ENCODE results near the gene KRT37. TPM values are rescaled to one million over a fixed set of nuclear protein-coding genes. Genes with fewer than 3 reads are reported as not detected.
"Not testable (repeated sequence)": the region's sequence is repeated elsewhere in the genome, so short reads cannot be mapped to it uniquely, and the experiment has no call there.

The KRT37 gene
- total and polyA plus RNA-seq, 7 donors, result not detected

DNA sequence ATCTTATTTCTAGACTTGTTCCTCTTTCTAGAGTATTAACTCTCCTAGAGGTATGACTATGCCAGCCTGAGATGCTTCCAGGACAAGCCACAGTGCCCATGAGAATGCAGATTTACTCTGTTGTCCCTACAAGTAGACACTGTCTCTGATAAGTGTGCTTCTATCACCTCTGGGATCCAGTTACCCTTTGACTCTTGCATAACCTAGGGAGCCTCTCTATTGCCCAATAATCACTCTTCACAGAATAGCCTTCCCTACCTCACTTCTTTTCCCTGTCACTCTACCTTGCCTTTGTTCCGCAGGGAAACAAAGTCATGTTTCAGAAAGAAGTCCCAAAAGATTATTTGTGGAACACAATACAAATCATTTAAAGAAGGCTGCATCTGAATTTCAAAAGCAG is 40.7 kb downstream of the KRT37 start:
- Histone ChIP-seq H3K27me3 (ENCODE audit: insufficient read depth in 3 of 3, low read length in 2 of 3) (no peaks in the 10 kb centered on the region), H3K9me3 (peaks cover 14% of the 10 kb centered on the region), H3K4me1 (no peaks in the 10 kb centered on the region), H3K4me3 (no peak overlapping the region), H3K36me3 (ENCODE audit: insufficient read depth in 1 of 2, low read depth in 1 of 2) (no peaks in the 10 kb centered on the region), H3K27ac (no peak overlapping the region)
- 88 to 100% (median 94%) methylated on average over 1 of the region's 1 CpG for WGBS, 3 donors
- intact Hi-C loops (cut with DNase I), result no loop called here
- TF ChIP-seq, protein P1, sequence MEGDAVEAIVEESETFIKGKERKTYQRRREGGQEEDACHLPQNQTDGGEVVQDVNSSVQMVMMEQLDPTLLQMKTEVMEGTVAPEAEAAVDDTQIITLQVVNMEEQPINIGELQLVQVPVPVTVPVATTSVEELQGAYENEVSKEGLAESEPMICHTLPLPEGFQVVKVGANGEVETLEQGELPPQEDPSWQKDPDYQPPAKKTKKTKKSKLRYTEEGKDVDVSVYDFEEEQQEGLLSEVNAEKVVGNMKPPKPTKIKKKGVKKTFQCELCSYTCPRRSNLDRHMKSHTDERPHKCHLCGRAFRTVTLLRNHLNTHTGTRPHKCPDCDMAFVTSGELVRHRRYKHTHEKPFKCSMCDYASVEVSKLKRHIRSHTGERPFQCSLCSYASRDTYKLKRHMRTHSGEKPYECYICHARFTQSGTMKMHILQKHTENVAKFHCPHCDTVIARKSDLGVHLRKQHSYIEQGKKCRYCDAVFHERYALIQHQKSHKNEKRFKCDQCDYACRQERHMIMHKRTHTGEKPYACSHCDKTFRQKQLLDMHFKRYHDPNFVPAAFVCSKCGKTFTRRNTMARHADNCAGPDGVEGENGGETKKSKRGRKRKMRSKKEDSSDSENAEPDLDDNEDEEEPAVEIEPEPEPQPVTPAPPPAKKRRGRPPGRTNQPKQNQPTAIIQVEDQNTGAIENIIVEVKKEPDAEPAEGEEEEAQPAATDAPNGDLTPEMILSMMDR (IDR thresholded peaks at IDR 0.05), result no peak
- no peak for ATAC-seq
- DNase-seq, result no peak

DNA sequence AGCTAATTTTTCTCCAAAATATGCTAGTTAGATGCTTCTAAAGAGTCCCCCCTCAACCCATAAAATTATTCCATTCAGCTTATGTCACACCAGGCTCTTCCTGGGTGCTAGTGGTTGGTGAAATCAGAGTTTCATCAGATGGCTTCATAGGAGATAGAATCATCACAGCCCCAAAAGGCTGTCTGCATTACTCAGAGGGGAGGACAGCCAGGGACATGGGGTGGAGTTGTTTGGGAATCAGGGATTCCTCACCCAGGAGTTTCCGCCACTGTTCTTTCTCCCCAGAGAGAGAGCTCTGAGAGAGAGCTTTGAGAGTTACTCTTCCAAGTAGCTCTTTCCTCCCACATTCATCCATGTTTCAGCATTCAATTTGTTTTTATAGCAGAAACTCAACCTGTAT is 42.0 kb downstream of the KRT37 start:
- intact Hi-C loops (cut with DNase I), result no loop called here
- peaks cover 14% of the 10 kb centered on the region for H3K9me3 ChIP-seq
- H3K4me1 ChIP-seq, result no peaks in the 10 kb centered on the region
- no peaks in the 10 kb centered on the region for H3K36me3 ChIP-seq (ENCODE audit: insufficient read depth in 1 of 2, low read depth in 1 of 2)
- 59 to 87% (median 83%) methylated on average over 1 of the region's 1 CpG for WGBS, 3 donors
- H3K27ac ChIP-seq, result no peak overlapping the region
- no peak overlapping the region for H3K4me3 ChIP-seq
- H3K27me3 ChIP-seq (ENCODE audit: insufficient read depth in 3 of 3, low read length in 2 of 3), result no peaks in the 10 kb centered on the region
- TF ChIP-seq, protein P1 (IDR thresholded peaks at IDR 0.05), result no peak
- ATAC-seq (no peak), DNase-seq (no peak)

DNA sequence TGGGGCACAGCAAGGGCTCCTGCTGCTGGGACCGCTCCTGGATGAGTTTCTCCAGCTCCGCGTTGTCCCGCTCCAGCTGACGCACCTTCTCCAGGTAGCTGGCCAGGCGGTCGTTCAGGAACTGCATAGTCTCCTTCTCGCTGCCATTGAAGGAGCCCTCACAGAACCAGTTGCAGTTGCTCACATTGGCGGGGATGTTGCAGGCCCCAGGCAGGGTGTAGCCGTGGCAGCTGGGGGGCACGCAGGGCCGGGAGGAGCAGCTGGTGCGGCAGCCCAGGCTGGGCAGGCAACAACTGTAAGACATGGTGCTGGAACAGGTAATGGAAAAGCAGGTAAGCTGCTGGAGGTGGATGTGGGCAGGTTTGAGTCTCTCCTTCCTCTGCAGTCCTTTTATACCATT is 42.4 kb downstream of the KRT37 start, which contains the start of gene KRT34:
Gene KRT34 (minus strand): TSS at position 364 of the 400 bp plus-strand sequence. CDS start 60 bp downstream, at position 304.
- H3K36me3 ChIP-seq (ENCODE audit: insufficient read depth in 1 of 2, low read depth in 1 of 2); H3K4me3 ChIP-seq; DNase-seq; H3K4me1 ChIP-seq; ATAC-seq; H3K27me3 ChIP-seq (ENCODE audit: insufficient read depth in 3 of 3, low read length in 2 of 3); H3K27ac ChIP-seq; intact Hi-C loops (cut with DNase I): not testable (repeated sequence)
- H3K9me3 ChIP-seq, result peaks cover 12% of the 10 kb centered on the region
- 87 to 93% (median 92%) methylated on average over 12 to 13 of the region's 13 CpGs for WGBS, 3 donors

- H3K9me3 ChIP-seq; H3K27me3 ChIP-seq (ENCODE audit: insufficient read depth in 3 of 3, low read length in 2 of 3); H3K4me3 ChIP-seq; ATAC-seq; intact Hi-C loops (cut with DNase I); H3K4me1 ChIP-seq; H3K27ac ChIP-seq; DNase-seq; H3K36me3 ChIP-seq (ENCODE audit: insufficient read depth in 1 of 2, low read depth in 1 of 2): not testable (repeated sequence)
- 81 to 92% (median 86%) methylated on average over 7 of the region's 7 CpGs for WGBS, 3 donors
These were observed 44.3 kb downstream of the KRT37 start for GRCh38 chr17:41380091-41380490.

- TF ChIP-seq, protein P1 (IDR thresholded peaks at IDR 0.05), result no peak
- Histone ChIP-seq H3K36me3 (ENCODE audit: insufficient read depth in 1 of 2, low read depth in 1 of 2) (no peaks in the 10 kb centered on the region), H3K27me3 (ENCODE audit: insufficient read depth in 3 of 3, low read length in 2 of 3) (peaks cover 0 to 5% (median 0%) of the 10 kb centered on the region in 3 donors), H3K9me3 (no peaks in the 10 kb centered on the region), H3K4me3 (no peak overlapping the region), H3K4me1 (no peaks in the 10 kb centered on the region), H3K27ac (no peak overlapping the region)
- intact Hi-C loops (cut with DNase I), result no loop called here
- 21 to 26% (median 23%) methylated on average over 2 of the region's 2 CpGs for WGBS, 3 donors
- ATAC-seq (no peak), DNase-seq (no peak)
These were observed 46.8 kb downstream of the KRT37 start for GRCh38 chr17:41377546-41377945.

Other genes starting within 250 kb of the KRT37 start
- not detected for gene KRTAP4-2, start 246.4 kb downstream of the KRT37 start, total RNA-seq
- not detected for gene KRTAP4-2, start 246.4 kb downstream of the KRT37 start, polyA plus RNA-seq
- gene KRTAP4-1, start 239.7 kb downstream of the KRT37 start, total RNA-seq, result not detected
- gene KRTAP4-1, start 239.7 kb downstream of the KRT37 start, polyA plus RNA-seq, result not detected
- gene KRTAP9-1, start 234.7 kb downstream of the KRT37 start, total RNA-seq, result not detected
- not detected for gene KRTAP9-1, start 234.7 kb downstream of the KRT37 start, polyA plus RNA-seq
- gene KRTAP9-2, start 197.9 kb downstream of the KRT37 start, total RNA-seq, result not detected
- not detected for gene KRTAP9-2, start 197.9 kb downstream of the KRT37 start, polyA plus RNA-seq
- gene KRTAP9-3, start 192.1 kb downstream of the KRT37 start, total RNA-seq, result not detected
- gene KRTAP9-3, start 192.1 kb downstream of the KRT37 start, polyA plus RNA-seq, result not detected
- gene KRTAP9-8, start 186.6 kb downstream of the KRT37 start, total RNA-seq, result not detected
- not detected for gene KRTAP9-8, start 186.6 kb downstream of the KRT37 start, polyA plus RNA-seq
- not detected for gene KRTAP9-4, start 174.9 kb downstream of the KRT37 start, total RNA-seq
- not detected for gene KRTAP9-4, start 174.9 kb downstream of the KRT37 start, polyA plus RNA-seq
- gene KRTAP9-9, start 169.2 kb downstream of the KRT37 start, total RNA-seq, result not detected
- gene KRTAP9-9, start 169.2 kb downstream of the KRT37 start, polyA plus RNA-seq, result not detected
- not detected for gene KRTAP9-6, start 159.2 kb downstream of the KRT37 start, total RNA-seq
- not detected for gene KRTAP9-6, start 159.2 kb downstream of the KRT37 start, polyA plus RNA-seq
- gene KRTAP9-7, start 148.9 kb downstream of the KRT37 start, total RNA-seq, result not detected
- not detected for gene KRTAP9-7, start 148.9 kb downstream of the KRT37 start, polyA plus RNA-seq
- not detected for gene KRTAP29-1, start 121.7 kb downstream of the KRT37 start, total RNA-seq
- gene KRTAP29-1, start 121.7 kb downstream of the KRT37 start, polyA plus RNA-seq, result not detected
- not detected for gene KRTAP16-1, start 115.3 kb downstream of the KRT37 start, total RNA-seq
- gene KRTAP16-1, start 115.3 kb downstream of the KRT37 start, polyA plus RNA-seq, result not detected
- not detected for gene KRTAP17-1, start 108.9 kb downstream of the KRT37 start, total RNA-seq
- not detected for gene KRTAP17-1, start 108.9 kb downstream of the KRT37 start, polyA plus RNA-seq
- gene KRT33A, start 73.8 kb downstream of the KRT37 start, total RNA-seq, result not detected
- not detected for gene KRT33A, start 73.8 kb downstream of the KRT37 start, polyA plus RNA-seq
- gene KRT33B, start 54.8 kb downstream of the KRT37 start, total RNA-seq, result not detected
- not detected for gene KRT33B, start 54.8 kb downstream of the KRT37 start, polyA plus RNA-seq
- gene KRT34, start 42.3 kb downstream of the KRT37 start, total RNA-seq, result not detected
- gene KRT34, start 42.3 kb downstream of the KRT37 start, polyA plus RNA-seq, result not detected
- 1 to 10 TPM in 2 of 4 donors, under 1 TPM in 2; 0.38 to 4.6 (median 2.7) TPM for gene KRT31, start 27.0 kb downstream of the KRT37 start, total RNA-seq
- gene KRT31, start 27.0 kb downstream of the KRT37 start, polyA plus RNA-seq, result 1 to 10 TPM in 1 of 3 donors, under 1 TPM in 2; 0.18 to 2.8 (median 0.23) TPM
- not detected for gene KRT38, start 16.4 kb upstream of the KRT37 start, total RNA-seq
- under 1 TPM in 1 of 3 donors, not detected in 2; 0.03 TPM for gene KRT38, start 16.4 kb upstream of the KRT37 start, polyA plus RNA-seq
- gene KRT32, start 42.8 kb upstream of the KRT37 start, total RNA-seq, result under 1 TPM in 1 of 4 donors, not detected in 3; 0.15 TPM
- under 1 TPM in 2 of 3 donors, not detected in 1; 0.12 to 0.31 TPM for gene KRT32, start 42.8 kb upstream of the KRT37 start, polyA plus RNA-seq
- not detected for gene KRT35, start 56.6 kb upstream of the KRT37 start, total RNA-seq
- gene KRT35, start 56.6 kb upstream of the KRT37 start, polyA plus RNA-seq, result not detected
- gene KRT36, start 65.3 kb upstream of the KRT37 start, total RNA-seq, result not detected
- under 1 TPM in 1 of 3 donors, not detected in 2; 0.04 TPM for gene KRT36, start 65.3 kb upstream of the KRT37 start, polyA plus RNA-seq
- 1 to 10 TPM in 2 of 4 donors, not detected in 2; 1.3 to 2.7 TPM for gene KRT13, start 81.0 kb upstream of the KRT37 start, total RNA-seq
- 1 to 10 TPM in 2 of 3 donors, under 1 TPM in 1; 0.13 to 3.3 (median 2.8) TPM for gene KRT13, start 81.0 kb upstream of the KRT37 start, polyA plus RNA-seq
- gene KRT15, start 94.3 kb upstream of the KRT37 start, total RNA-seq, result under 1 TPM in 1 of 4 donors, not detected in 3; 0.11 TPM
- under 1 TPM; 0.08 to 0.56 (median 0.26) TPM for gene KRT15, start 94.3 kb upstream of the KRT37 start, polyA plus RNA-seq
- 1 to 10 TPM in 2 of 4 donors, under 1 TPM in 2; 0.32 to 1.7 (median 0.73) TPM for gene KRT19, start 103.7 kb upstream of the KRT37 start, total RNA-seq
- 1 to 10 TPM; 1.1 to 2.1 (median 1.2) TPM for gene KRT19, start 103.7 kb upstream of the KRT37 start, polyA plus RNA-seq
- gene KRT9, start 147.5 kb upstream of the KRT37 start, total RNA-seq, result not detected
- under 1 TPM in 1 of 3 donors, not detected in 2; 0.01 TPM for gene KRT9, start 147.5 kb upstream of the KRT37 start, polyA plus RNA-seq
- gene KRT14, start 162.3 kb upstream of the KRT37 start, total RNA-seq, result under 1 TPM in 2 of 4 donors, not detected in 2; 0.32 to 0.54 TPM
- under 1 TPM; 0.03 to 0.17 (median 0.10) TPM for gene KRT14, start 162.3 kb upstream of the KRT37 start, polyA plus RNA-seq
- under 1 TPM in 2 of 4 donors, not detected in 2; 0.21 to 0.26 TPM for gene KRT16, start 188.2 kb upstream of the KRT37 start, total RNA-seq
- under 1 TPM in 2 of 3 donors, not detected in 1; 0.07 to 0.09 TPM for gene KRT16, start 188.2 kb upstream of the KRT37 start, polyA plus RNA-seq
- gene KRT17, start 200.0 kb upstream of the KRT37 start, total RNA-seq, result not detected
- gene KRT17, start 200.0 kb upstream of the KRT37 start, polyA plus RNA-seq, result under 1 TPM; 0.10 to 0.38 (median 0.20) TPM

Data from psoas muscle (tissue), 8 donors.